GM18858 (cell line): ENCODE results near the gene FAM24A.

Experiments
- ATAC-seq: cut with Tn5 transposase; IDR thresholded peaks from one replicate; pipeline ENCODE4 v1.9.1; 2021; ENCODE audit not compliant: unreplicated experiment

The FAM24A gene

DNA sequence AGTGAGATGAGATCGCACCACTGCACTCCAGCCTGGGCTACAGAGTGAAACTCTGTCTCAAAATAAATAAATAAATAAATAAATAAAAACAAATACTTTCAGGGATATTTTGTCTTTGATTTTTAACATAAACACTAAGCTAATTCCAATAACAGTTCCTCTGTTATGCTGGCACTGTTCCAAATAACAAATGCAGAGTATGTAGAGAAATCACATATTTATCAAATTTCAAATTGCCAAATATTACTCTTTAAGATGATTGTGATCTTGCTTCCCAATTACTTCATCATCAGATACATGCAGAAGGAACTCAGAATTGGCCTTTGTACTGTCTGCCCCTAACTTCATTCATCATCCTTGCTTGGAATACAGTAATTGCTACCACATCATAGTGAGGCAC is 19.7 kb downstream of the FAM24A start:
- no peak for ATAC-seq

DNA sequence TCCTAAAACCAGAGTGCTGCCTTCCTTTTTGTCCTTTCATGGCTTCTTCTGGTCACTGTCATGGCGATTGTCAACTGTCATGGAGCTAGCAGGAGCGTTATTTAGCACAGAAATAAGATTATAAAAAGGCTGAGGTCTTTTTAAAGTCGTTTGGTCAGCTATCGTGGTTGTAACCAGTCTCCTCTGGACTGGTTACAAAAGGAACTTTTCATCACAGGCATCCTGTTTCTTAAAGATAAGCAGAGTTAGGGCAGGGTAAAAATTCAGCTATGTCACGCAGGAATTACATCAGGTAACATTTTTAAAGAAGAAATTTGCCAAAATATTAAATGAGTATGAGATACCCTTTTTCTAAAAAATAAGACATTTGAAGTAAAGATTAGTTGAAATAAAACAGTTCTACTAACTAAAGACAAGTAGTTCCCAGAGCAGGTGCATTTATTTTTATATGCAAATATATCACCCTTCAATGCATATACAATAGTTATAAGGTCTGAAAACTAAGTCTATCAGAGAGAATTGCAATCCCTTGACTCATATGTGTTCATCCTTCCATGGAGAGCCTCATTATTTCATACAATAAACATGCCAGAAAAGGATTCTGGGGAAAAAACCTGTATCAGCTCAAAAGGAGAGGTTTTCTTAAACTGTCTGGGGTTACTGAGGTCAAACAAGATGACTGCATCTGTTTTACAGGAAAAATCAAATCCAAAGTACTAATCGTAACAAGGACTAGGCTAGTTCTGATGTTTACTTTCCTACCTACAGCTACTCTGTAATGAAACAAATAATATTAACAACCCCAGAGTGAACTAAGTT is 20.9 kb downstream of the FAM24A start:
- no peak for ATAC-seq

DNA sequence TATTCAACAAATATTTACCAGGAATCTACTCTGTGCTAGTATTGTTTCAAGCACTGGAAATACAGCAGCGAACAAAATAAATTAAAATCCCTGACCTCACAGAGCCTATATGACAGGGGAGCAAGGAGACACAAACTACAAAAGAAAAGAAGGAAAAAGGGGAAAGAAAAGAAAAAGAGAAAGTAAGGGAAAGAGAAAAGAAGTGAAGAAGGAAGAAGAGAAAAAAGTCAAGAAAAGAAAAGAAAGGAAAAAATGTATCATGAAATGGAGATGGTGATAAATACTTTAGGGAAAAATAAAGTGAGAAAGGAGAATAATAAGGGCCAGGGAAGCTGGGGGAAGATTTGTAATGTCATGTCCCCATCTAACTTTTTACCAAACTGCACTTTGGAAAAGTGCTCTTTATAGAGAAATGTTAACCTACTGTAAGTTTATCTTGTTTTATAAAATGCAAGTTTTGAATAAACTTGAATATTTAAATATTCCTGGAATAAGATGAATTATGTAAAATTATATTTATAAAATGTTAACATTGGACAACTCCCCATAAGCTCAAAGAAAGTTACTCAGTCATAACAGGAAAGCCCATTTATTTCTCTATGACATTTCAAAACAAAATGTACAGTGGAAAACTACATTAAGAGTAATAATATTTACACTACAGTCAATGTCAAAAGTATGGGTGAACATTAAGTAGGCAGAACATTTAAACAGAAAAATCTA is 28.9 kb downstream of the FAM24A start:
- no peak for ATAC-seq

DNA sequence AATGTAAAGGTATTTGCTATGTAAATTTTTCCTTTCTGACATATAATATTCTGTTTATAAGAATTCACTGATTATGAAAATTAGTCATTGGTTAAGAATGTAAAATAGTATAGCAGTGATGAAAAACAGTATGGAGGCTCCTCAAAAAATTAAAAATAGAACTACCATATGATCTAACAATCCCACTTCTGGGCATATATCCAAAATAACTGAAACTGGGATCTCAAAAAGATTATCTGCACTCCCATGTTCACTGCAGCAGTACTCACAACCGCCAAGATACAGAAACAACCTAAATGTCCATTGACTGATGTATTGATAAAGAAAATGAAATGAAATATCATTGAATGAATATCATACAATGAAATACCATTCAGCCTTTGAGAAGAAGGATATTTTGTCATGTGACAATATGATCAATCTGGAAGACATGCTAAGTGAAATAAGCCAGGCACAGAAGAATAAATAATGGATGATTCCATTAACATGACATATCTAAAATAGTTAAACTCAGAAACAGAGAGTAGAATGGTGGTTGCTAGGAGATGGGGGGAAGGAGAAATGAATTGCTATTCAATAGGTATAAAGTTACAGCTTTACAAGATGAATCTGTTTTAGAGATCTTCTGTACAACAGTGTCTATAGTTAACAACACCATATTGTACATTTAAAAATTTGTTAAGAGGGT is 29.6 kb downstream of the FAM24A start:
- no peak for ATAC-seq

DNA sequence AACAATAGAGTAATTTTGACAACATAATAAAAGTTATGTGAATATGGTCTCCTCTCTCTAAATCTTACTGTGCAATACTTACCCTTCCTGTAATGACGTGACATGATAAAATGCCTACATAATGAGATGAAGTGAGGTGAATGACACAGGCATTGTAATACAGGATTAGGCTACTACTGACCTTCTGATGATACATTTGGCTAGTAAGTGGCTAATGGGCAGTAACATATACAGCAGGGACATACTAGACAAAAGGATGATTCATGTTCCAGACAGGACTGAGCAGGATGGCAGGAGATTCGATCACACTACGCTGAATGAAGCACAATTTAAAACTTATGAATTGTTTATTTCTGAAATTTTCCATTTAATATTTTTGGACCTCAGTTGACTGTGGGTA is 38.9 kb downstream of the FAM24A start:
- ATAC-seq: no peak

DNA sequence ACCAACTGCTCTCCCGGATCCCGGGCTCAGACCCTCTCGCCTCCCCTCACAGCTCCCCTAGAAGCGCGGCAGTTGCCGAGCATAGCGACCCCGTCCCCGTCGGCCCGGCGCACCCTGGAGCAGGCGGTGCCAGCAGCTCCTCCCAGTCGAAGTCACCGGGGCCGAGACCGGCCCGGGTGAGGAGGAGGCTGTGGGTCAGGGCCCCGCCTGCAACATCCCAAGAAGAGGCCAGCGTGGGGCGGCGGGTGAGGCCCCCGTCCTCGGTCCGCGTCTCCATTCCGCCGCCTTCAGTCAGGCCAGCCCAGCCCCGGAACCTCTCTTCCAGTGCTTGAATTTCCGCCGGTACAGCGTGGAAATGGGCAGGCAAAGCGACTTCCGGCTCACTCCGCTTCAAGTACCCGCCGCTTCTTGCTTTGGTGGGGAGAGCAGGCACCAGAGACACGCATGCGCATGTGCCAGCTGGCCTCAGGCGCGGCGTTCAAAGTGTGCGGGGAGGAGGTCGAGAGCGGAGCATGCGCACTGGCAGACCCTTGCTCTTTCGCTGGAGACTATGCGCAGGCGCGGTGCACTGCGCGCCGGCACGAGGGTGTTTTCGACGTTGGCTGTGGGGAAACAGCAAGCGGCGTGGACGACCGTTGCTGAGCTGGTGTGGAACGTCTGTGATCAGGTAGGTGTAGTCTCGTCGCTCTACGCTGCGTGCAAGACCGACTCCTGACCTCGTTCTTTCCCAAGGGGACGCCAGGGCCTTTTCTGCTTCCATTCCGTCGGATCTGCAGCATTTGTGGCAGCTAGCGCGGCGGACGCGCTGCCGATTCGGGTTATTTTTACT is 43.7 kb downstream of the FAM24A start, which contains the start of gene C10orf88:
Gene C10orf88, minus strand, starts transcription at position 326 of the 829 bp plus-strand sequence. Its CDS starts 49 bp downstream, at position 277.
- peak; percentile 90 for ATAC-seq

DNA sequence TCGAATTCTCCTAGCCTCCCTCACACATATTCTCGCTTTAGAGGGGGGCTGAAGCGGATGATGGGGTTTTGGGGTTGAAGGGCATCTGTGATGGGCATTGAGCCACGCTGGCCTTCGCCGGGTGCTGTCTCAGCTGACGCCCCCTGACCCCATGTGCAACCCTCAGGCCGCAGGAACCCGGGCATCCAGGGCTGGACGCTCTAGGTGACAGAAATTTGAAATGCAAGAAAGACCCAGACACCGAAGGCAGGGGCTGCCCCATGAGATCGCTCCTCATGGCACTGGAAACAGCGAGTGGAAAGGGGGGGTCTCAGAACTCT is 44.3 kb downstream of the FAM24A start:
- no peak for ATAC-seq

DNA sequence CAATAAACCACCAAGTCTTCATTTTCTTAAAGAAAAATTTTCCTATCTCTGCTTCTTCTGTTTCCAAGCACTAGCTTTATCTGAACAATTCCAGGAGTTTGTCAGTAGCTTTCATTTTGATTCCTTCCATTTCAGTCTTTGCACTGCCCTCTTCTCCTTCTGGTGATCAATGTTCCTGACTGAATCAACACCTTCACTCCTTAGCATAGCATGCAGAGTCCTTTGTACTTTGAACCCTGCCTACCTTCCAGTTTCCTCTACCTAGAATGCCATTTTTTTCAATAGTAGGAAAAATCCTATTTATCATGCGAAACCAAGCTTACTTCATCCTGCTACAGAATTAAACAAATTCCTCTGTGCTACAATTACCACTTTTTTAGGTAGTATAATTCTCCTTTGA is 45.5 kb downstream of the FAM24A start:
- no peak for ATAC-seq

DNA sequence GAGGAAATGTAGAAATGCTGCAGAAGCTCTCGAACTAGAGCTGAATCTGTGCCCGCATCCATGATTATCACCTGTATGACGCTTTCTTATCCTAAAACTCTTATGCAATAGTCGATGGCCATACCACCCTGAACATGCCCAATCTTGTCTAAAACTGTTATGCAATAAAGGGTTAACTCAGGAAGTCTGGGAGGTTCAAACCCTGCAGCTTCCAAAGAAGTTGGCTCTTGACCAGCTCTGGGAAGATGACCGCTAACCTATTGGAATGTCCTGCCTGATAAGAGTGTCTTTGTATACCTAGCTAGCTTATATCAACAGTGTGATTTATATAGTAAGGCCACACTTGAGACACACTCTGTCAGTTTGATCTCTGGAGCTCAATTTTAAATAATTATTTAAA is 47.1 kb downstream of the FAM24A start:
- no peak for ATAC-seq

DNA sequence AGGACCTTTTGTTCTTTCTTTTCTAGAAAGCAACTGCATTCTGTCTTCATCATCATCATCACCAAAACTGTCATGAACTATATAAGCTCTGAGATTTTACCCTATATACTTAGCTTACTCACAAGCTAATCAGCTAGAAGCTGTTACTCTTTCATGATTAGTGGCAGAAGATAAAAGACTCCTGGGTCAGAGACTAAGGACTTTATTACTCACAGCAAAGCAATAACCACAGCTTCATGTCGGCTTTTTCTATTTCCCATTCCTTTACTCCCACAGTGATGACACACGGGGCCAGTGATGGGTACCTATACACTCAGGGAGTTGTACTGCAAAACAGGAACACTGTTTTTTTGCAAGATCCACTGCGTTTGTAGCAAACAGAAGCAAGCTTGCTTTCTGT is 52.0 kb downstream of the FAM24A start:
- ATAC-seq: no peak
